HepG2 (cell line): ENCODE data around the gene NEIL1. TPM values are rescaled to one million over a fixed set of nuclear protein-coding genes. Genes with fewer than 3 reads are reported as not detected.

Experiments used
- ATAC-seq: fragments of 200-7000 bp; cut with Tn5 transposase; 3 replicates; pipeline ENCODE4 v1.9.1; 2020; ENCODE audit warnings: mild to moderate bottlenecking, moderate library complexity
- BruUV-seq: library from RNA; stranded (reverse); fragments of 400-500 nt; replicated peaks from 2 replicates; lab custom pipeline; 2021; lab: Mats Ljungman, UMichigan
- CTCF ChIA-PET: fragments of 300-600 bp; formaldehyde crosslinking; extraction: SDS; loops from one replicate; lab custom pipeline; 2021; ENCODE audit warnings: low total read pairs, inconsistent platforms, low intra/inter-chr PET ratio; lab: Yijun Ruan, JAX
- POLR2A ChIA-PET: fragments of 350-600 bp; sonication (Branson Sonifier 250); formaldehyde crosslinking; loops from one replicate; lab custom pipeline; 2020; ENCODE audit warnings: antibody characterized with exemption, inconsistent platforms; lab: Yijun Ruan, JAX
- DNase-seq: peaks from one replicate; pipeline ENCODE4 v3.0.0-alpha.2; 2015; ENCODE audit warnings: low spot score
- FAIRE-seq: peaks from 3 replicates; lab custom pipeline; 2011; peaks lifted over from hg19 to GRCh38; lab: Jason Lieb, UNC
- H2AFZ ChIP-seq: one replicate; pipeline ENCODE4 v1.6.1; 2011; ENCODE audit warnings: low read length, inconsistent platforms
- H3K27ac ChIP-seq: fragments of 300-600 bp; 3 replicates; pipeline ENCODE4 v1.8.0; 2011; ENCODE audit warnings: mixed run types, mild to moderate bottlenecking, mixed read lengths, low read length, inconsistent platforms; ENCODE audit not compliant: insufficient read depth; ENCODE audit errors: extremely low read length
- H3K27me3 ChIP-seq, 2 experiments: fragments of 200-600 bp in 1 of 2; 2 replicates in 1 of 2; 3 replicates in 1 of 2; pipeline versions ENCODE4 v1.6.0 to v1.8.0; 2011; ENCODE audit warnings: low read length in 2 of 2, mild to moderate bottlenecking in 2 of 2, moderate library complexity in 2 of 2, inconsistent platforms in 1 of 2; ENCODE audit not compliant: insufficient read depth in 2 of 2, control insufficient read depth in 1 of 2
- H3K36me3 ChIP-seq, 2 experiments: fragments of 200-600 bp in 1 of 2; replicated peaks in 1 of 2; 2 replicates in 1 of 2; 3 replicates in 1 of 2; pipeline versions ENCODE4 v1.5.1 to v1.8.0; 2011; ENCODE audit warnings: low read length in 2 of 2, inconsistent platforms in 1 of 2; ENCODE audit not compliant: insufficient read depth in 2 of 2, control insufficient read depth in 1 of 2
- H3K4me1 ChIP-seq: 2 replicates; pipeline ENCODE4 v1.5.1; 2012; ENCODE audit warnings: low read length, inconsistent platforms; ENCODE audit not compliant: insufficient read depth
- H3K4me2 ChIP-seq: 2 replicates; pipeline ENCODE4 v1.6.0; 2011; ENCODE audit warnings: low read depth, low read length, inconsistent platforms
- H3K4me3 ChIP-seq, 3 experiments: fragments of 200-600 bp in 1 of 3; sonication (generic), shearing (Covaris generic) in 1 of 3; replicated peaks in 1 of 3; 2 replicates each; pipeline ENCODE4 v1.5.1; 2011 to 2016; ENCODE audit warnings: low read length in 3 of 3, inconsistent platforms in 2 of 3, low read depth in 2 of 3, mild to moderate bottlenecking in 2 of 3, control low read depth in 1 of 3, mixed read lengths in 1 of 3; ENCODE audit not compliant: insufficient read depth in 1 of 3
- H3K79me2 ChIP-seq: one replicate; pipeline ENCODE4 v1.6.1; 2011; ENCODE audit warnings: low read length, inconsistent platforms; ENCODE audit not compliant: insufficient read depth
- H3K9ac ChIP-seq: 2 replicates; pipeline ENCODE4 v1.6.0; 2011; ENCODE audit warnings: mild to moderate bottlenecking, low read depth, low read length, inconsistent platforms; ENCODE audit not compliant: insufficient read depth
- H3K9me3 ChIP-seq: 2 replicates; pipeline ENCODE4 v1.5.1; 2012; ENCODE audit warnings: mild to moderate bottlenecking, low read length
- H4K20me1 ChIP-seq: 2 replicates; pipeline ENCODE4 v1.6.0; 2011; ENCODE audit warnings: inconsistent platforms, mild to moderate bottlenecking, low read length, moderate library complexity; ENCODE audit not compliant: insufficient read depth
- ADNP ChIP-seq: sonication (generic); formaldehyde crosslinking; IDR thresholded peaks from 2 replicates; pipeline ENCODE4 v1.4.0; 2020; ENCODE audit warnings: missing genetic modification reagents
- DMAP1 ChIP-seq: IDR thresholded peaks from 2 replicates; pipeline ENCODE4 v1.6.1; 2016
- EED ChIP-seq: sonication (generic); formaldehyde crosslinking; IDR thresholded peaks from 2 replicates; pipeline ENCODE4 v1.5.0; 2020; ENCODE audit warnings: mild to moderate bottlenecking, missing genetic modification reagents
- KDM5B ChIP-seq: sonication (generic); formaldehyde crosslinking; IDR thresholded peaks from 2 replicates; pipeline ENCODE4 v1.4.0; 2020; ENCODE audit warnings: missing genetic modification reagents, mild to moderate bottlenecking, borderline replicate concordance
- MXD4 ChIP-seq: IDR thresholded peaks from 2 replicates; pipeline ENCODE4 v1.6.1; 2016; ENCODE audit warnings: mild to moderate bottlenecking, missing biosample characterization, missing genetic modification reagents
- NFE2L1 ChIP-seq: sonication (generic); formaldehyde crosslinking; IDR thresholded peaks from 2 replicates; pipeline ENCODE4 v1.4.0; 2020; ENCODE audit warnings: missing genetic modification reagents, mild to moderate bottlenecking, borderline replicate concordance
- PCBP2 ChIP-seq: fragments of 200-400 bp; formaldehyde crosslinking; optimal IDR thresholded peaks from 2 replicates; pipeline ENCODE3; 2018; ENCODE audit warnings: low read length, low read depth; ENCODE audit not compliant: poor library complexity, severe bottlenecking
- RXRA ChIP-seq: sonication (generic); formaldehyde crosslinking; IDR thresholded peaks from 2 replicates; pipeline ENCODE4 v1.5.1; 2020; ENCODE audit warnings: missing genetic modification reagents
- RXRB ChIP-seq: IDR thresholded peaks from 2 replicates; pipeline ENCODE4 v1.6.1; 2016; ENCODE audit warnings: borderline replicate concordance, missing genetic modification reagents, missing compliant biosample characterization
- SRSF9 ChIP-seq: fragments of 200-400 bp; formaldehyde crosslinking; IDR thresholded peaks from 2 replicates; pipeline ENCODE4 v1.6.1; 2018; ENCODE audit warnings: borderline replicate concordance, mild to moderate bottlenecking, low read depth, low read length; ENCODE audit not compliant: insufficient read depth, poor library complexity, severe bottlenecking
- ZMAT3 ChIP-seq: sonication (generic); formaldehyde crosslinking; conservative IDR thresholded peaks from 2 replicates; pipeline ENCODE4 v1.7.0; 2021; ENCODE audit warnings: missing genetic modification reagents
- ZNF264 ChIP-seq: sonication (generic); formaldehyde crosslinking; IDR thresholded peaks from 2 replicates; pipeline ENCODE4 v1.4.0; 2020; ENCODE audit warnings: missing genetic modification reagents
- ZNF547 ChIP-seq: sonication (generic); formaldehyde crosslinking; IDR thresholded peaks from 2 replicates; pipeline ENCODE4 v1.5.1; 2020; ENCODE audit warnings: mild to moderate bottlenecking, missing genetic modification reagents
- WGBS: methylation state at CpG from one replicate; pipeline ENCODE4 v1.1.6; 2017; ENCODE audit warnings: low lambda C conversion rate; 5-methylcytosine and 5-hydroxymethylcytosine counted together
- in situ Hi-C: cut with HindIII; loops from 2 replicates; pipeline ENCODE4 v1.10.0; 2017; ENCODE audit warnings: low pct_unique_long_range_greater_than_20kb; ENCODE audit not compliant: extremely low pct_ligation_motif_present
- intact Hi-C: fragments of 100-400 bp; cut with micrococcal nuclease; formaldehyde crosslinking; loops from one replicate; pipeline ENCODE4 v1.10.0; 2022; ENCODE audit not compliant: unreplicated experiment
- polyA plus RNA-seq, 8 experiments: library from polyadenylated mRNA; depleted of rRNA in 3 of 8; stranded (reverse) in 7 of 8; unstranded in 1 of 8; fragments of >200 nt; fragmentation: Illumina TruSeq in 4 of 8; extraction: Trizol in 4 of 8; gene quantifications; 2 replicates each; pipeline versions ENCODE4 v1.2.1 to v1.2.3, GENCODE V29; 2011 to 2016; ENCODE audit warnings: low read depth in 4 of 8, missing spikeins in 1 of 8, mixed read lengths in 1 of 8; ENCODE audit not compliant: insufficient read depth in 1 of 8
- total RNA-seq, 5 experiments: library from RNA; depleted of rRNA; stranded (reverse); fragments of >200 nt; fragmentation: Illumina TruSeq; extraction: Trizol; gene quantifications; 2 replicates each; pipeline ENCODE4 v1.2.3, GENCODE V29; 2016; ENCODE audit warnings: low read depth in 1 of 5

Gene NEIL1
- total and polyA plus RNA-seq, 2 of the 13 experiments (the other 11 are each of a cell fraction or from before 2014, with no cell fraction given), result 10.4 to 15.5 TPM

DNA sequence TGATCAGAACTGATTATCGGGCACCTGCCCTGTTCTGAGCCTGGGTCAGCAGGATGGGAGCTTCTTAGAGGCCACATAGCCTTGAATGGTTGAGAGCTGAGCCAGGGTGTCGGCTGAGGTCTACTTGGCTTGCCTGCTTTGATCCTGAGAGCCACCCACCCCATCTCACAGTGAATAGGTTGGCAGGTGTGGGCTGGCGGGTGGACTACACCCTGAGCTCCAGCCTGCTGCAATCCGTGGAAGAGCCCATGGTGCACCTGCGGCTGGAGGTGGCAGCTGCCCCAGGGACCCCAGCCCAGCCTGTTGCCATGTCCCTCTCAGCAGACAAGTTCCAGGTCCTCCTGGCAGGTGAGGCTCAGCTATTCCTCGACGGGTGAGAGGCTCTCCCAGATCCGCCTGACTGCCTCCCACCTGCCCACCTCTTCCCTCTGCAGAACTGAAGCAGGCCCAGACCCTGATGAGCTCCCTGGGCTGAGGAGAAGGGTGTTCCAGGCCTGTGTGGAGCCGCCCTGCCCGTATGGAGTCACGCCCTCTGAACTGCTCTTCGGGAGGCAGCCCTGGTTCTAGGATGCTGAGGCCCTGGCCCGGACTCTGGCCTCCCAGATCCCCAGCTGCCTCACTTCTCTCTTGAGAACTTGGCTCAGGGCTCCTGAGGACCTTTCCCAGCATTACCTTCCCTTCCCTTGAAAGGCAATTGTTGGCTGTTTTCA, 7.2 kb upstream of the NEIL1 start:
- H3K9ac ChIP-seq, result no peak overlapping the region
- no peak overlapping the region for H2AFZ ChIP-seq
- ChIA-PET POLR2A (interaction anchor here (1.3 kb wide), 1 partner anchor 29 kb away, joined by 5 read pairs; the partner anchor contains the start of gene MAN2C1), CTCF (no interaction called here)
- DNase-seq (no peak), ATAC-seq (no peak), FAIRE-seq (no peak)
- no peaks in the 10 kb centered on the region for H4K20me1 ChIP-seq
- H3K36me3 ChIP-seq, result peaks cover 0 to 3% of the 10 kb centered on the region in 2 experiments; a peak in 2 of 5 replicates
- intact Hi-C loops (no loop called here), in situ Hi-C loops (no loop called here)
- TF ChIP-seq ZNF264 (CRISPR knock-in tag) (no peak), DMAP1 (CRISPR knock-in tag) (no peak)
- H3K4me1 ChIP-seq, result peaks cover 22% of the 10 kb centered on the region
- H3K27me3 ChIP-seq, result no peaks in the 10 kb centered on the region
- no peaks in the 10 kb centered on the region for H3K9me3 ChIP-seq
- BruUV-seq, result no TSS peak
- peaks cover 8% of the 10 kb centered on the region for H3K79me2 ChIP-seq
- H3K27ac ChIP-seq, result no peak overlapping the region
- H3K4me2 ChIP-seq, result no peak overlapping the region
- WGBS, result 100% methylated on average over 1 of the region's 13 CpGs
- no peak overlapping the region for H3K4me3 ChIP-seq

GRCh38 chr15:75342221-75342620, 4.6 kb upstream of the NEIL1 start:
- in situ Hi-C loops, result no loop called here
- peaks cover 10% of the 10 kb centered on the region; the same call in 1 of the 2 replicates for H3K4me1 ChIP-seq
- H3K9me3 ChIP-seq, result no peaks in the 10 kb centered on the region
- no peak overlapping the region for H3K27ac ChIP-seq
- 87% methylated on average over 6 of the region's 6 CpGs for WGBS
- H3K27me3 ChIP-seq, result no peaks in the 10 kb centered on the region
- ATAC-seq, result no peak
- intact Hi-C loops, result no loop called here
- FAIRE-seq, result no peak
- DNase-seq, result no peak
- H2AFZ ChIP-seq, result no peak overlapping the region
- TF ChIP-seq ADNP (CRISPR knock-in tag) (no peak), RXRB (CRISPR knock-in tag) (no peak), EED (CRISPR knock-in tag) (no peak), RXRA (no peak), KDM5B (CRISPR knock-in tag) (no peak), ZMAT3 (CRISPR knock-in tag) (no peak), NFE2L1 (CRISPR knock-in tag) (no peak), ZNF547 (CRISPR knock-in tag) (no peak), MXD4 (CRISPR knock-in tag) (no peak), PCBP2 (no peak), SRSF9 (no peak)
- TF ChIP-seq, all 625 proteins: peak for 0
- POLR2A ChIA-PET, result no interaction called here
- no TSS peak for BruUV-seq
- no peaks in the 10 kb centered on the region for H4K20me1 ChIP-seq
- H3K79me2 ChIP-seq, result no peaks in the 10 kb centered on the region
- peaks cover 0 to 3% of the 10 kb centered on the region in 2 experiments; a peak in 2 of 5 replicates for H3K36me3 ChIP-seq
- H3K4me2 ChIP-seq, result no peak overlapping the region
- CTCF ChIA-PET, result no interaction called here
- no peak overlapping the region for H3K4me3 ChIP-seq
- no peak overlapping the region for H3K9ac ChIP-seq
